LNCaP clone FGC (cell line): ENCODE measurements around the gene USF2.

Experiments used
- DNase-seq: peaks from one replicate; pipeline ENCODE4 v3.0.0-alpha.2; 2011; ENCODE audit warnings: low read depth
- H3K4me3 ChIP-seq: 2 replicates; pipeline ENCODE4 v1.5.1; 2011; ENCODE audit warnings: mild to moderate bottlenecking, low read depth, low read length, control low read depth
- CTCF ChIP-seq: IDR thresholded peaks from 2 replicates; pipeline ENCODE4 v1.5.1; 2012; ENCODE audit warnings: mild to moderate bottlenecking; ENCODE audit not compliant: control insufficient read depth, insufficient read depth; ENCODE audit errors: extremely low read depth

Gene USF2

GRCh38 chr19:35290381-35291127, 21.8 kb downstream of the USF2 start:
- no peak for DNase-seq
- no peak for TF ChIP-seq CTCF
- H3K4me3 ChIP-seq, result no peak overlapping the region

- no peak for TF ChIP-seq CTCF
- no peak overlapping the region for H3K4me3 ChIP-seq
- DNase-seq, result no peak
These were observed 22.5 kb downstream of the USF2 start for GRCh38 chr19:35291259-35291658.

GRCh38 chr19:35291916-35292315, 23.2 kb downstream of the USF2 start, which contains the start of gene MAG:
TSS of gene MAG (plus strand) at chr19:35292161. CDS start at chr19:35295409, 3,248 bp downstream.
- no peak for TF ChIP-seq CTCF
- no peak within 1 kb of the TSS for H3K4me3 ChIP-seq
- DNase-seq, result no peak

- no peak for DNase-seq
- H3K4me3 ChIP-seq, result no peak overlapping the region
- no peak for TF ChIP-seq CTCF
These were observed 23.9 kb downstream of the USF2 start for GRCh38 chr19:35292421-35293362.

GRCh38 chr19:35293363-35293739, 24.6 kb downstream of the USF2 start:
- no peak overlapping the region for H3K4me3 ChIP-seq
- DNase-seq, result no peak
- TF ChIP-seq CTCF, result no peak

- DNase-seq, result no peak
- no peak for TF ChIP-seq CTCF
- no peak overlapping the region for H3K4me3 ChIP-seq
These were observed 25.0 kb downstream of the USF2 start for GRCh38 chr19:35293808-35294207.
